ENCODE measurements around the gene PLCH1. TPM values are rescaled to one million over a fixed set of nuclear protein-coding genes. Genes with fewer than 3 reads are reported as not detected.

Gene PLCH1
- total RNA-seq, 6 experiments from 2014 or later = not detected

- Mint-ChIP-seq H3K9me3 (no peaks in the 10 kb centered on the region), H3K27me3 (ENCODE audit: insufficient read depth) (no peaks in the 10 kb centered on the region; the same call in 1 of the 2 replicates), H3K36me3 (ENCODE audit: low read depth) (no peaks in the 10 kb centered on the region), H3K27ac (no peak overlapping the region), H3K4me1 (ENCODE audit: low read depth) (peaks cover 10% of the 10 kb centered on the region), H3K4me3 (no peak overlapping the region)
- DNase-seq = peak; percentile 39
- peak; percentile 75 for TF ChIP-seq CTCF (IDR thresholded peaks at IDR 0.05)
These were observed 8.3 kb upstream of the PLCH1 start for GRCh38 chr3:155753038-155753639.

GRCh38 chr3:155748611-155749365 lies 3.9 kb upstream of the PLCH1 start:
- TF ChIP-seq CTCF (IDR thresholded peaks at IDR 0.05) = no peak
- Mint-ChIP-seq H3K27me3 (ENCODE audit: insufficient read depth) (peaks cover 18% of the 10 kb centered on the region), H3K27ac (no peak overlapping the region), H3K4me3 (no peak overlapping the region), H3K36me3 (ENCODE audit: low read depth) (no peaks in the 10 kb centered on the region), H3K9me3 (no peaks in the 10 kb centered on the region), H3K4me1 (ENCODE audit: low read depth) (peaks cover 24% of the 10 kb centered on the region)
- no peak for DNase-seq

- DNase-seq = no peak
- H3K27ac Mint-ChIP-seq = no peak overlapping the region
- H3K4me3 Mint-ChIP-seq = no peak overlapping the region
These were observed 3.0 kb upstream of the PLCH1 start for GRCh38 chr3:155747946-155748290.

GRCh38 chr3:155747286-155747945 lies 2.5 kb upstream of the PLCH1 start:
- no peaks in the 10 kb centered on the region for H3K36me3 Mint-ChIP-seq (ENCODE audit: low read depth)
- no peak overlapping the region for H3K4me3 Mint-ChIP-seq
- H3K27ac Mint-ChIP-seq = no peak overlapping the region

More at GRCh38 chr3:155747946-155748290, 3.0 kb upstream of the PLCH1 start:
- no peak for TF ChIP-seq CTCF (IDR thresholded peaks at IDR 0.05)
- Mint-ChIP-seq H3K4me1 (ENCODE audit: low read depth) (peaks cover 27% of the 10 kb centered on the region), H3K27me3 (ENCODE audit: insufficient read depth) (peaks cover 18% of the 10 kb centered on the region), H3K36me3 (ENCODE audit: low read depth) (no peaks in the 10 kb centered on the region), H3K9me3 (no peaks in the 10 kb centered on the region)

GRCh38 chr3:155746703-155747102 lies 1.8 kb upstream of the PLCH1 start:
- H3K9me3 Mint-ChIP-seq = no peaks in the 10 kb centered on the region
- H3K4me3 Mint-ChIP-seq = no peak overlapping the region
- H3K36me3 Mint-ChIP-seq (ENCODE audit: low read depth) = no peaks in the 10 kb centered on the region
- no peak overlapping the region for H3K27ac Mint-ChIP-seq
- no peak for TF ChIP-seq CTCF (IDR thresholded peaks at IDR 0.05)
- peaks cover 23% of the 10 kb centered on the region for H3K27me3 Mint-ChIP-seq (ENCODE audit: insufficient read depth)
- peaks cover 27% of the 10 kb centered on the region for H3K4me1 Mint-ChIP-seq (ENCODE audit: low read depth)
- no peak for DNase-seq

More at GRCh38 chr3:155747286-155747945, 2.5 kb upstream of the PLCH1 start:
- DNase-seq = no peak
- Mint-ChIP-seq H3K4me1 (ENCODE audit: low read depth) (peaks cover 27% of the 10 kb centered on the region), H3K27me3 (ENCODE audit: insufficient read depth) (peaks cover 20% of the 10 kb centered on the region), H3K9me3 (no peaks in the 10 kb centered on the region)
- TF ChIP-seq CTCF (IDR thresholded peaks at IDR 0.05) = no peak

Data from HFFc6 (cell line).